OCI-LY3 (cell line): Measurements from ENCODE around the gene ADAMTS15.

Experiments used
- CTCF ChIP-seq: fragments of 200-600, 300-600 bp; sonication (generic); IDR thresholded peaks from 2 replicates; pipeline ENCODE4 v1.5.1; 2014; ENCODE audit warnings: antibody characterized with exemption, low read length, low read depth
- EZH2phosphoT487 ChIP-seq: fragments of 200-600 bp; shearing (Covaris generic); IDR thresholded peaks from 2 replicates; pipeline ENCODE4 v1.6.1; 2018; ENCODE audit warnings: antibody characterized with exemption, mixed run types, low read depth

GRCh38 chr11:130488848-130489584 is 40.6 kb downstream of the ADAMTS15 start:
- TF ChIP-seq CTCF (no peak), EZH2phosphoT487 (no peak)
